BJ (cell line): ENCODE results near the gene SERPINE2. TPM values are rescaled to one million over a fixed set of nuclear protein-coding genes. Genes with fewer than 3 reads are reported as not detected.

Source experiments
- CTCF ChIA-PET: fragments of 350-600 bp; formaldehyde crosslinking; extraction: SDS; loops from one replicate; lab custom pipeline; 2021; ENCODE audit warnings: antibody characterized with exemption, inconsistent platforms; lab: Yijun Ruan, JAX
- POLR2A ChIA-PET: fragments of 300-600 bp; sonication (Branson Sonifier 250); formaldehyde crosslinking; extraction: SDS; loops from one replicate; lab custom pipeline; 2021; ENCODE audit warnings: antibody characterized with exemption; lab: Charles Lee
- DNase-seq: peaks from one replicate; pipeline ENCODE4 v3.0.0-alpha.2; 2011; ENCODE audit warnings: low read depth
- H3K27me3 ChIP-seq: 2 replicates; pipeline ENCODE4 v1.6.0; 2011; ENCODE audit warnings: low read length; ENCODE audit not compliant: control insufficient read depth, insufficient read depth
- H3K36me3 ChIP-seq: 2 replicates; pipeline ENCODE4 v1.5.1; 2011; ENCODE audit warnings: low read length; ENCODE audit not compliant: control insufficient read depth, insufficient read depth
- H3K4me3 ChIP-seq: 2 replicates; pipeline ENCODE4 v1.5.1; 2011; ENCODE audit warnings: low read depth, mild to moderate bottlenecking, control low read depth, low read length
- polyA plus RNA-seq: library from polyadenylated mRNA; depleted of rRNA; stranded (reverse); fragments of >200 nt; gene quantifications from 2 replicates; pipeline ENCODE4 v1.2.3, GENCODE V29; 2011
- TF ChIP-seq, protein P1 (sequence below): IDR thresholded peaks from 2 replicates; pipeline ENCODE4 v1.5.1; 2011; ENCODE audit warnings: low read depth, mild to moderate bottlenecking, control low read depth, inconsistent platforms, low read length, moderate library complexity; ENCODE audit not compliant: insufficient read depth

SERPINE2 gene
- polyA plus RNA-seq, 1 experiment = 750 TPM

DNA sequence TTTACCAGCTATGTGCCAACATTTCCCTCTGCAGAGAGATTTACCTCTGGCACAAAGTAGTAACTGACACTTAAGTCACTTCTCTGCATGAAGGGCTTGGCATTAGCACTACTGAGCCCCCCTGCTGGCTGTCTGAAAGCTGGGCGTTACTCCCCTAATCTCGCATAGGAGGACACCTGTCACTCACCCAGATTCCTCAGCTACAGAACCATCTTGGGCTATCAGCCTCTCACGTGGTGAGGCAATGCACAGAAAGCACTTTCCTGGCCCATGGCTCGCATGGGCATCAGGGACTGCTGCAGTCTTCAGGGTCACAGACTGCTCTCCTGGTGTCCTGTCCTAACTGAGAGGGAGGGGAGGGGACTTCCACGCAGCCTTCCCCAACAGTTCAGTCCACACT lies 12.0 kb downstream of the SERPINE2 start:
- DNase-seq = no peak
- ChIA-PET POLR2A (no interaction called here), CTCF (interaction anchor here (0.6 to 1.3 kb wide), 3 partner anchors 10 to 633 kb away, joined by 3 to 4 read pairs (median 3); no protein-coding TSS in a partner anchor)
- H3K4me3 ChIP-seq = no peak overlapping the region
- no peaks in the 10 kb centered on the region for H3K27me3 ChIP-seq
- TF ChIP-seq, protein P1, sequence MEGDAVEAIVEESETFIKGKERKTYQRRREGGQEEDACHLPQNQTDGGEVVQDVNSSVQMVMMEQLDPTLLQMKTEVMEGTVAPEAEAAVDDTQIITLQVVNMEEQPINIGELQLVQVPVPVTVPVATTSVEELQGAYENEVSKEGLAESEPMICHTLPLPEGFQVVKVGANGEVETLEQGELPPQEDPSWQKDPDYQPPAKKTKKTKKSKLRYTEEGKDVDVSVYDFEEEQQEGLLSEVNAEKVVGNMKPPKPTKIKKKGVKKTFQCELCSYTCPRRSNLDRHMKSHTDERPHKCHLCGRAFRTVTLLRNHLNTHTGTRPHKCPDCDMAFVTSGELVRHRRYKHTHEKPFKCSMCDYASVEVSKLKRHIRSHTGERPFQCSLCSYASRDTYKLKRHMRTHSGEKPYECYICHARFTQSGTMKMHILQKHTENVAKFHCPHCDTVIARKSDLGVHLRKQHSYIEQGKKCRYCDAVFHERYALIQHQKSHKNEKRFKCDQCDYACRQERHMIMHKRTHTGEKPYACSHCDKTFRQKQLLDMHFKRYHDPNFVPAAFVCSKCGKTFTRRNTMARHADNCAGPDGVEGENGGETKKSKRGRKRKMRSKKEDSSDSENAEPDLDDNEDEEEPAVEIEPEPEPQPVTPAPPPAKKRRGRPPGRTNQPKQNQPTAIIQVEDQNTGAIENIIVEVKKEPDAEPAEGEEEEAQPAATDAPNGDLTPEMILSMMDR = no peak
- peaks cover 7% of the 10 kb centered on the region for H3K36me3 ChIP-seq

DNA sequence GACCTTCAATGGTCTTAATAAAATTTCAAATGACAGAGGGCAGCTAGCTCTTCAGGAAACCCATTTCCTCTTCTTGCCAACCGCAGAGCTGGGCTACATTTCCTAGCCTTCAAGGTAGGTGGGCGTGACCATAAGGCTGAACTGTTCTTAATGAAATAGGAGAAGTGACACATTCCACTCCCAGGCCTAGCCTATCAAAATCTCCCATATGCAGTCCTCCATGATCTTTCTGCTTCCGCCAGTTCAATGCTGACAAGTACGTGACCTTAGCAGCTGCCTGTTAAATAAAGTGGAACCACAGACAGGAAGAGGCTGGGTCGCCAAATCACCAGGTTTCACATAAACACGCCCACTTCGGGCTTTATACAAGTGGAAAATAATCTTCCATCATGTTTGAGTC lies 13.2 kb downstream of the SERPINE2 start:
- Histone ChIP-seq H3K4me3 (no peak overlapping the region), H3K27me3 (no peaks in the 10 kb centered on the region), H3K36me3 (peaks cover 6% of the 10 kb centered on the region; the same call in 1 of the 2 replicates)
- ChIA-PET POLR2A (no interaction called here), CTCF (interaction anchor here (1.4 kb wide), 1 partner anchor 287 kb away, joined by 3 read pairs; no protein-coding TSS in a partner anchor)
- DNase-seq = no peak
- TF ChIP-seq, protein P1 = no peak

DNA sequence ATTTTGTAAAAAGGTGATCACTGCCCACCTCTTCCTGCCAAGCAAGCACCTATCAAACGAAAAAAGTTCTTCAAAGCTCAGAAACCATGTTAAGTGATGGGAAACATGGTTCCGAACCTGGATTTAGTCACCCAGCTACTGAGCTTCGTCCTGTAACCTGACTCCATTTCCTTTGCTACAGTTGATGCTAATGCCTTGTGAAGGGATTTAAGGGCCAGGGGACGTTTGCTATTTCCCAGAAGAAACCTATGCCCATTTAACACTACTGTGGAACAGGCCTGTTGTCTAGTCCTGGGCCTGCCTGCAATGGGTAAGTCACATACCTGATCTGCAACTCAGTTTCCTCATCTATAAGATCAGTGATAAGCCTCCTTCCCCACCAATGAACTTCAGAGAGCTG lies 14.8 kb downstream of the SERPINE2 start:
- H3K27me3 ChIP-seq = no peaks in the 10 kb centered on the region
- no peak overlapping the region for H3K4me3 ChIP-seq
- H3K36me3 ChIP-seq = peaks cover 3% of the 10 kb centered on the region; the same call in 1 of the 2 replicates
- POLR2A ChIA-PET = no interaction called here
- TF ChIP-seq, protein P1 = no peak
- DNase-seq = no peak
- CTCF ChIA-PET = no interaction called here

DNA sequence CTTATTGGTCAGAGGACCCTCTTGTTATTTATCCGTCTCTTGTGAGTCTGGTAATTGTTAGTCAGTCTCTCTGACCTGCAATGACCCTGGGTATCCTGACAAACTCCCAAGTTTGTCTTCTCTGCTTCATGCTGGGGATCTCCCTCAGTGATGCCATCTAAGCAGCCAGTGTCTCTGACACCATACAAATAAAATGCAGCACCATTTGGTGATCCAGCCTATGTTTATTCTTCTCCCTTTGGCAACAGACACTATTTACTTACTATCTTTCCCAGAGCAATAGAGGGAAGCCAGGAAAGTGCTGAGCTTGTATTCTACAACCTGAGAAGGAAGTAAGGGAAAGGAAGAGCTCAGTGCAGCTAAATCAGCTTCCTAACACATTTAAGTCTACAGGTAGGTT lies 15.9 kb downstream of the SERPINE2 start:
- peaks cover 3% of the 10 kb centered on the region; the same call in 1 of the 2 replicates for H3K36me3 ChIP-seq
- POLR2A ChIA-PET = no interaction called here
- CTCF ChIA-PET = no interaction called here
- no peak overlapping the region for H3K4me3 ChIP-seq
- DNase-seq = peak; percentile 42
- no peaks in the 10 kb centered on the region for H3K27me3 ChIP-seq
- TF ChIP-seq, protein P1 = no peak

DNA sequence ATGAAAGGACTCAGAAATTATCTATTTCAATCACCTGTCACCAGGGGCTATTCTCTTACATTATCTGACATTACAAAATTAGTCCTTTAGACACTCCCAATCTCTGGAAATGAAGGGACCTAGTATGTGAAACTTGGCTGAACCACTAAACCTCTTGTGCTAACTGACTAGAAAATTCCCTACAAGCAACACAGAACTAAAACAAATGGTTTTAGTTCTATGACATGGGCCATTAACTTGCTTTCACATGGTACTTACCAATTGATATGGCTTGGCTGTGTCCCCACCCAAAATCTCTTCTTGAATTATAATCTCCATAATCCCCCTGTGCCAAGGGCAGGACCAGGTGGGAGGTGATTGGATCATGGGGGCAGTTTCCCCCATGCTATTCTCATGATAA lies 16.6 kb downstream of the SERPINE2 start:
- CTCF ChIA-PET = no interaction called here

More for the DNA sequence above, 16.6 kb downstream of the SERPINE2 start:
- peaks cover 5% of the 10 kb centered on the region; the same call in 1 of the 2 replicates for H3K36me3 ChIP-seq
- H3K4me3 ChIP-seq = no peak overlapping the region
- DNase-seq = no peak
- POLR2A ChIA-PET = no interaction called here
- no peaks in the 10 kb centered on the region for H3K27me3 ChIP-seq
- TF ChIP-seq, protein P1 = no peak
